GM12892 (cell line): ENCODE results near the gene NF1.
"Not testable (repeated sequence)": the region's sequence is repeated elsewhere in the genome, so short reads cannot be mapped to it uniquely, and the experiment has no call there.

Experiments
- POLR2AphosphoS5 ChIP-seq: IDR thresholded peaks from 2 replicates; pipeline ENCODE4 v1.6.1; 2011; ENCODE audit warnings: low read depth, low read length, control low read depth
- TAF1 ChIP-seq: IDR thresholded peaks from 2 replicates; pipeline ENCODE4 v1.6.1; 2011; ENCODE audit warnings: low read depth, mild to moderate bottlenecking, control low read depth, low read length, borderline replicate concordance

DNA sequence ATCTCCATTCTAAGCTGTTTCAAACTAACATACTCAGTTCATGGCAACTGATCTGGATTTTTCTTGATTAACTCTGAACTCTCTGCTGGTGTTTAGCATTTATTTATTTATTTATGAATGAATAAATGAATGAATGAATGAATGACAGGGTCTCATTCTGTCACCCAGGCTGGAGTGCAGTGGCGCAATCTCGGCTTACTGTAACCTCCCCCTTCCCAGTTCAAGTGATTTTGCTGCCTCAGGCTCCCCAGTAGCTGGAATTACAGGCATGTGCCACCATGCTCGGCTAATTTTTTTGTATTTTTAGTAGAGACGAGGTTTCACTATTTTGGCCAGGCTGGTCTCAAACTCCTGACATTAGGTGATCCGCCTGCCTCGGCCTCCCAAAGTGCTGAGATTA lies 62.1 kb downstream of the NF1 start:
- TF ChIP-seq TAF1, POLR2AphosphoS5: not testable (repeated sequence)
